HFFc6 (cell line): ENCODE data around the gene SEL1L3. TPM values are rescaled to one million over a fixed set of nuclear protein-coding genes. Genes with fewer than 3 reads are reported as not detected.
A peak's percentile ranks its signal among the peaks of the same experiment; 100 is the strongest.

ENCODE experiments used
- DNase-seq: peaks from one replicate; pipeline ENCODE4 v3.0.0-alpha.2; 2018
- H3K27ac Mint-ChIP-seq: 2 replicates; pipeline ENCODE4 v1.8.0; 2020; ENCODE audit warnings: mild to moderate bottlenecking, mixed read lengths
- H3K27me3 Mint-ChIP-seq: 2 replicates; pipeline ENCODE4 v1.8.0; 2021; ENCODE audit warnings: mild to moderate bottlenecking, moderate library complexity, mixed read lengths; ENCODE audit not compliant: insufficient read depth
- H3K36me3 Mint-ChIP-seq: 2 replicates; pipeline ENCODE4 v1.8.0; 2021; ENCODE audit warnings: low read depth, mixed read lengths
- H3K4me1 Mint-ChIP-seq: 2 replicates; pipeline ENCODE4 v1.8.0; 2020; ENCODE audit warnings: low read depth, mixed read lengths
- H3K4me3 Mint-ChIP-seq: 2 replicates; pipeline ENCODE4 v1.8.0; 2020; ENCODE audit warnings: mild to moderate bottlenecking, moderate library complexity, mixed read lengths
- H3K9me3 Mint-ChIP-seq: 2 replicates; pipeline ENCODE4 v1.8.0; 2020; ENCODE audit warnings: mild to moderate bottlenecking, mixed read lengths
- CTCF ChIP-seq: fragments of 200-600 bp; sonication (generic); IDR thresholded peaks from 2 replicates; pipeline ENCODE4 v1.5.0; 2021; ENCODE audit warnings: antibody characterized with exemption, mild to moderate bottlenecking
- total RNA-seq, 6 experiments: library from RNA; stranded (reverse); fragmentation: NEBNext Ultra II Directional; extraction: Animal tissue kit (Norgen Biotek cat#: 25700); gene quantifications; 2 replicates in 1 of 6; 3 replicates in 5 of 6; pipeline ENCODE4 v1.2.3, GENCODE V29; 2021

The SEL1L3 gene
- total RNA-seq, 6 experiments from 2014 or later, result 24.5 to 35.4 (median 31.1) TPM

GRCh38 chr4:25749150-25749794 is 113.5 kb downstream of the SEL1L3 start:
- TF ChIP-seq CTCF, result no peak
- Mint-ChIP-seq H3K27me3 (peaks cover 2% of the 10 kb centered on the region; the same call in 1 of the 2 replicates), H3K4me3 (no peak overlapping the region), H3K9me3 (no peaks in the 10 kb centered on the region), H3K36me3 (no peaks in the 10 kb centered on the region), H3K4me1 (peaks cover 6% of the 10 kb centered on the region; the same call in 1 of the 2 replicates), H3K27ac (peak overlapping the region; percentile 21; the same call in 1 of the 2 replicates)
- no peak for DNase-seq

- DNase-seq, result no peak
- H3K9me3 Mint-ChIP-seq, result no peaks in the 10 kb centered on the region
- H3K27ac Mint-ChIP-seq, result no peak overlapping the region
- H3K27me3 Mint-ChIP-seq, result peaks cover 12% of the 10 kb centered on the region
- H3K4me1 Mint-ChIP-seq, result peaks cover 2% of the 10 kb centered on the region; the same call in 1 of the 2 replicates
- H3K36me3 Mint-ChIP-seq, result no peaks in the 10 kb centered on the region
- no peak overlapping the region for H3K4me3 Mint-ChIP-seq
- no peak for TF ChIP-seq CTCF
These were observed 118.8 kb downstream of the SEL1L3 start for GRCh38 chr4:25743971-25744370.

- no peak overlapping the region for H3K4me3 Mint-ChIP-seq
- no peaks in the 10 kb centered on the region for H3K9me3 Mint-ChIP-seq
- TF ChIP-seq CTCF, result no peak
- no peak overlapping the region for H3K27ac Mint-ChIP-seq
- peaks cover 7% of the 10 kb centered on the region for H3K27me3 Mint-ChIP-seq
- H3K36me3 Mint-ChIP-seq, result no peaks in the 10 kb centered on the region
- no peaks in the 10 kb centered on the region for H3K4me1 Mint-ChIP-seq
- no peak for DNase-seq
These were observed 133.2 kb downstream of the SEL1L3 start for GRCh38 chr4:25729564-25729963.

GRCh38 chr4:25728886-25729285 is 133.9 kb downstream of the SEL1L3 start:
- Mint-ChIP-seq H3K4me3 (no peak overlapping the region), H3K27ac (no peak overlapping the region), H3K27me3 (peaks cover 3% of the 10 kb centered on the region), H3K36me3 (no peaks in the 10 kb centered on the region), H3K4me1 (no peaks in the 10 kb centered on the region), H3K9me3 (no peaks in the 10 kb centered on the region)
- TF ChIP-seq CTCF, result no peak
- no peak for DNase-seq

GRCh38 chr4:25727711-25728493 is 134.9 kb downstream of the SEL1L3 start:
- TF ChIP-seq CTCF, result no peak
- no peak overlapping the region for H3K4me3 Mint-ChIP-seq
- H3K36me3 Mint-ChIP-seq, result no peaks in the 10 kb centered on the region
- H3K27ac Mint-ChIP-seq, result no peak overlapping the region
- peaks cover 3% of the 10 kb centered on the region for H3K27me3 Mint-ChIP-seq
- H3K4me1 Mint-ChIP-seq, result no peaks in the 10 kb centered on the region
- no peak for DNase-seq
- H3K9me3 Mint-ChIP-seq, result no peaks in the 10 kb centered on the region
